Osteocyte (in vitro differentiated cells): ENCODE measurements around the gene CHD6. TPM values are rescaled to one million over a fixed set of nuclear protein-coding genes. Genes with fewer than 3 reads are reported as not detected.

ENCODE experiments used
- DNase-seq: peaks from one replicate; pipeline ENCODE4 v3.0.0; 2021; ENCODE audit warnings: mixed read lengths; ENCODE audit not compliant: unreplicated experiment; ENCODE audit errors: extremely low spot score
- H3K27ac Mint-ChIP-seq: one replicate; pipeline ENCODE4 v1.8.0; 2021; ENCODE audit warnings: mild to moderate bottlenecking, mixed read lengths; ENCODE audit not compliant: unreplicated experiment
- H3K27me3 Mint-ChIP-seq: one replicate; pipeline ENCODE4 v1.8.0; 2021; ENCODE audit warnings: mixed read lengths; ENCODE audit not compliant: unreplicated experiment
- H3K36me3 Mint-ChIP-seq: one replicate; pipeline ENCODE4 v1.8.0; 2021; ENCODE audit warnings: mixed read lengths; ENCODE audit not compliant: unreplicated experiment
- H3K4me1 Mint-ChIP-seq: one replicate; pipeline ENCODE4 v1.8.0; 2021; ENCODE audit warnings: mixed read lengths; ENCODE audit not compliant: unreplicated experiment
- H3K4me3 Mint-ChIP-seq: one replicate; pipeline ENCODE4 v1.8.0; 2021; ENCODE audit warnings: mild to moderate bottlenecking, moderate library complexity, mixed read lengths; ENCODE audit not compliant: unreplicated experiment
- H3K9me3 Mint-ChIP-seq: one replicate; pipeline ENCODE4 v1.8.0; 2021; ENCODE audit warnings: mixed read lengths; ENCODE audit not compliant: unreplicated experiment
- total RNA-seq: library from RNA; stranded (reverse); gene quantifications from 2 replicates; pipeline ENCODE4 v1.2.1, GENCODE V29; 2021
- TF ChIP-seq, protein P1 (sequence below): fragments of 200-600 bp; sonication (generic); IDR thresholded peaks from 2 replicates; pipeline ENCODE4 v1.5.0; 2021; ENCODE audit warnings: antibody characterized with exemption, mild to moderate bottlenecking, moderate library complexity

The CHD6 gene
- total RNA-seq, 1 donor from 2014 or later = 51.4 TPM

DNA sequence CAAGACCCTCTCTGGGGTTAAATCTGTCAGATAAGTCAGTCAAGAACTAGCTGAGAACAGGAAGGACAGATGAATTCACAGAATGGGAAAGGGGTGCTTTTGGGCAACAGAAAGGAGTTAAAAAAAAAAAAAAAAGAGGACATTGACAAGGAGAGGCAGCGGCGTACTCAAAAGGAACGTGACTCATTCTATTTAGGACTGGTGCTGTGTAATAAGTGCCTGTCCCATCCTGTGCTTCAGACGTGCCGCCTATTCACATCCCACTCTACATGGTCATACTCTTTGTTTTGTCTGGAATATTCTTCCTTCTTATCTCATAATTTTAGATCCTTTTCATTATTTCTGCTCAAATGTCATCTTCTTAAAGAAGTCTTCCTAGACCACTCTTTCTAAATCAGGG is 150.5 kb downstream of the CHD6 start:
- no peaks in the 10 kb centered on the region for H3K27me3 Mint-ChIP-seq
- no peak for DNase-seq
- H3K36me3 Mint-ChIP-seq = peaks cover 60% of the 10 kb centered on the region
- H3K9me3 Mint-ChIP-seq = peaks cover 8% of the 10 kb centered on the region
- no peak overlapping the region for H3K27ac Mint-ChIP-seq
- TF ChIP-seq, protein P1, sequence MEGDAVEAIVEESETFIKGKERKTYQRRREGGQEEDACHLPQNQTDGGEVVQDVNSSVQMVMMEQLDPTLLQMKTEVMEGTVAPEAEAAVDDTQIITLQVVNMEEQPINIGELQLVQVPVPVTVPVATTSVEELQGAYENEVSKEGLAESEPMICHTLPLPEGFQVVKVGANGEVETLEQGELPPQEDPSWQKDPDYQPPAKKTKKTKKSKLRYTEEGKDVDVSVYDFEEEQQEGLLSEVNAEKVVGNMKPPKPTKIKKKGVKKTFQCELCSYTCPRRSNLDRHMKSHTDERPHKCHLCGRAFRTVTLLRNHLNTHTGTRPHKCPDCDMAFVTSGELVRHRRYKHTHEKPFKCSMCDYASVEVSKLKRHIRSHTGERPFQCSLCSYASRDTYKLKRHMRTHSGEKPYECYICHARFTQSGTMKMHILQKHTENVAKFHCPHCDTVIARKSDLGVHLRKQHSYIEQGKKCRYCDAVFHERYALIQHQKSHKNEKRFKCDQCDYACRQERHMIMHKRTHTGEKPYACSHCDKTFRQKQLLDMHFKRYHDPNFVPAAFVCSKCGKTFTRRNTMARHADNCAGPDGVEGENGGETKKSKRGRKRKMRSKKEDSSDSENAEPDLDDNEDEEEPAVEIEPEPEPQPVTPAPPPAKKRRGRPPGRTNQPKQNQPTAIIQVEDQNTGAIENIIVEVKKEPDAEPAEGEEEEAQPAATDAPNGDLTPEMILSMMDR = no peak
- no peak overlapping the region for H3K4me3 Mint-ChIP-seq
- no peaks in the 10 kb centered on the region for H3K4me1 Mint-ChIP-seq

DNA sequence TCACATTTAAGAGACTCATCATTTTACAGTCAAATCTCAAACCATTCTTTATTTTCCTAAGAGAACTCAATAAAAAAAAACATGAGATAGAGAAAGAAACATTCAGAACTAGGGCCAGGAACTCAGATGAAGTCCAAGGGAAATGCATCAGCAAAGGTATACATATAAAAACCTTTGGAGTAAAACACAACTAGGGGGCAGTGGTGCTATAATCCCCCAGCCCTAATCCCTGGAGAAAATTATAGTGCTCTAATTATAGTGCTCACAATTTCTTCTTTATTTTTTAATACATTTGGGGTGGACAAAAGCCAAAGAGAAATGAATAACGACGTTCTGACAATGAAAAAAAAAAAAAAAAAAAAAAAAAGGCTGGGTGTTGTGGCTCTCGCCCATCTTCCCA is 151.0 kb downstream of the CHD6 start:
- H3K36me3 Mint-ChIP-seq = peaks cover 56% of the 10 kb centered on the region
- no peak for DNase-seq
- H3K27ac Mint-ChIP-seq = no peak overlapping the region
- no peak overlapping the region for H3K4me3 Mint-ChIP-seq
- TF ChIP-seq, protein P1 = no peak
- peaks cover 8% of the 10 kb centered on the region for H3K9me3 Mint-ChIP-seq
- no peaks in the 10 kb centered on the region for H3K4me1 Mint-ChIP-seq
- no peaks in the 10 kb centered on the region for H3K27me3 Mint-ChIP-seq

DNA sequence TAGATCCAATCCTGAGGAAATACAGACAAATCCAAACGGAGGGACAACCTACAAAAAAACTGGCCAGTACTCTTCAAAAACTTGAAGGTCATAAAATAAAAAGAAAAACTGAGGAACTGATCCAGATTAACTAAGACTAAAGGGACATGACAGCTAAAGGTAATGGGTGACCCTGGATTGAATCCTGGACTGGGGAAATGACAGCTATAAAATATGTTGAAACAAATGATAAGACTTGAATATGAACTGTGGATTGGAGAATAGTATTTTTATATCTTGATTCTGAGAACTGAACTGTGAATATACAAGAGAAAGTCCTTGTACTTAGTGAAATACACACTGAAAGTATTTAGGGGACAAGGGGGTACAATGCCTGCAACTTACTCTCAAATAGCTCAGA is 154.6 kb downstream of the CHD6 start:
- no peak for DNase-seq
- H3K4me1 Mint-ChIP-seq = no peaks in the 10 kb centered on the region
- H3K9me3 Mint-ChIP-seq = peaks cover 8% of the 10 kb centered on the region
- peaks cover 49% of the 10 kb centered on the region for H3K36me3 Mint-ChIP-seq
- H3K27me3 Mint-ChIP-seq = no peaks in the 10 kb centered on the region
- no peak overlapping the region for H3K4me3 Mint-ChIP-seq
- no peak overlapping the region for H3K27ac Mint-ChIP-seq
- TF ChIP-seq, protein P1 = no peak

DNA sequence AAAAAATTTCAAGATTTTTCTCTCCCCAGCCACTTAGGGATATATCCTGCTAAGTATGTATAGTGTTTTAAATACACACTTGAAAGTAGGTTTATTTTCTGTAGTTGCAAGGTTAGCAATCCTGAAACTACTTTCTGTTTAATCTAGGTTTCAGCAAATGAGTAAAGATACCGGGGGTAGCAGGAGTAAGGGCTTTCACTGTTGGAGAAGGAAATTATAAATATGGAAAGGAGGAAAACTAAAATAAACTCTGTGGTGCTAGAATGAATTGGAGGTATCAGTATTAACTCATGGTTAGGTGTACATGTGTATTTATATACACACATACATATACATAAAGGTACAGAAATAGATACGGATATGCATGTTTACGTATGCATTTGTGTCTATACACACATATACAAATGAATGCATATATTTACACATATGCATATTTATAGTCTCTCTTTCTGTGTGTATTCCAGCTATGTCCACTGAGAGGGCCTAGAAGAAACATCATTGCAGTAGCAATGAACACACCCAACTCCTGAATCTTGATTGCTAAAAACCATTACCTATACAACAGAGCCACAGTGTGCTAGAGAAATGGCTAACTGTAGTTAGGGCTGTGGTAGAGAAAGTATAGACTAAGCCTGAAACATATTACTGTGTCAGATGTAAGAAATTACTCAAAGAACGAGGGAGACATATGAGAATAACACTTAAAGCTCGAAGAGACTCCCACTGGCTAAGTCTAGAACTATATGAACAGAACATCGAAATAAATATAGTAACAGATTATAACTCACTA is 155.6 kb downstream of the CHD6 start:
- Mint-ChIP-seq H3K9me3 (peaks cover 8% of the 10 kb centered on the region), H3K4me1 (no peaks in the 10 kb centered on the region), H3K27ac (no peak overlapping the region), H3K4me3 (no peak overlapping the region), H3K36me3 (peaks cover 43% of the 10 kb centered on the region), H3K27me3 (no peaks in the 10 kb centered on the region)
- DNase-seq = no peak
- TF ChIP-seq, protein P1 = no peak

DNA sequence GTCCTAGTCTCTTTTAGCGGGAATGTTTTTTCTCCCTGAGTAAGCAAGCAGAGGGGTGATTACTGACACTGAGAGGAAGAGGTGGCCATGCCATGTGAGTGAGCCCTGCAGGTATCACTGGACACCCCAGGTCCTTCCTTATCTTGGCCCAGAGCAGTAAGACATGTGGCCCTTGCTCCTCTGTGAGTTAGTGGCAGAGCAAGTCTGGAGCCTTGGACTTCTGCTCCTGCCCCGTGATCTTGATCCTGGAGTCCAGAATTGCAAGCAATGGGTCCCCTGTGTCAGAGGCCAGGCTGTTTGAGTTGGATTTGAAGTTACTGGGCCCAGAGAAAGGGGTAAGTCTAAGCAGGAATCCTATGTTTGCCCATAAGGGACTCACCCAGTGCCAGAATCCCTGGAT is 159.4 kb downstream of the CHD6 start:
- H3K36me3 Mint-ChIP-seq = peaks cover 46% of the 10 kb centered on the region

More for the DNA sequence above, 159.4 kb downstream of the CHD6 start:
- Mint-ChIP-seq H3K4me1 (no peaks in the 10 kb centered on the region), H3K4me3 (no peak overlapping the region), H3K27me3 (no peaks in the 10 kb centered on the region), H3K27ac (no peak overlapping the region), H3K9me3 (no peaks in the 10 kb centered on the region)
- TF ChIP-seq, protein P1 = no peak
- DNase-seq = no peak
